Neural progenitor cell (in vitro differentiated cells): ENCODE data around the gene GRAMD2A. TPM values are rescaled to one million over a fixed set of nuclear protein-coding genes. Genes with fewer than 3 reads are reported as not detected.

ENCODE experiments used
- DNase-seq: peaks from one replicate; pipeline ENCODE4 v3.0.0-alpha.2; 2016; ENCODE audit warnings: low spot score
- H2AFZ ChIP-seq: fragments of 200-600 bp; sonication (generic); replicated peaks from 2 replicates; pipeline ENCODE4 v1.6.1; 2016; ENCODE audit warnings: antibody characterized with exemption
- H3F3A ChIP-seq: fragments of 200-600 bp; sonication (generic); 2 replicates; pipeline ENCODE4 v1.6.1; 2016; ENCODE audit warnings: antibody characterized with exemption, low read depth
- H3K27ac ChIP-seq: fragments of 200-600 bp; sonication (generic); 2 replicates; pipeline ENCODE4 v1.5.1; 2016; ENCODE audit warnings: mild to moderate bottlenecking
- H3K27me3 ChIP-seq: fragments of 200-600 bp; sonication (generic); 2 replicates; pipeline ENCODE4 v1.6.1; 2016; ENCODE audit warnings: mild to moderate bottlenecking, moderate library complexity
- H3K36me3 ChIP-seq: fragments of 200-600 bp; sonication (generic); 2 replicates; pipeline ENCODE4 v1.5.1; 2016
- H3K4me1 ChIP-seq: fragments of 200-600 bp; sonication (generic); 2 replicates; pipeline ENCODE4 v1.6.1; 2016; ENCODE audit warnings: mixed run types
- H3K4me2 ChIP-seq: fragments of 200-600 bp; sonication (generic); 2 replicates; pipeline ENCODE4 v1.6.1; 2016
- H3K4me3 ChIP-seq: fragments of 200-600 bp; sonication (generic); 2 replicates; pipeline ENCODE4 v1.5.1; 2016
- H3K79me2 ChIP-seq: fragments of 200-600 bp; sonication (generic); 2 replicates; pipeline ENCODE4 v1.6.1; 2016; ENCODE audit warnings: low read depth
- H3K9ac ChIP-seq: fragments of 200-600 bp; sonication (generic); 2 replicates; pipeline ENCODE4 v1.6.1; 2016
- H3K9me3 ChIP-seq: fragments of 200-600 bp; sonication (generic); 2 replicates; pipeline ENCODE4 v1.5.1; 2016; ENCODE audit warnings: low read depth
- H4K20me1 ChIP-seq: fragments of 200-600 bp; sonication (generic); 2 replicates; pipeline ENCODE4 v1.6.1; 2016; ENCODE audit warnings: low read depth
- H3K27ac Mint-ChIP-seq: 3 replicates; pipeline ENCODE4 v1.8.0; 2021; ENCODE audit warnings: mixed read lengths
- H3K27me3 Mint-ChIP-seq: 2 replicates; pipeline ENCODE4 v1.8.0; 2022; ENCODE audit warnings: low read depth, mild to moderate bottlenecking, inconsistent platforms, moderate library complexity, mixed read lengths; ENCODE audit not compliant: insufficient read depth
- H3K36me3 Mint-ChIP-seq: 3 replicates; pipeline ENCODE4 v1.8.0; 2021; ENCODE audit warnings: mixed read lengths
- H3K4me1 Mint-ChIP-seq: 3 replicates; pipeline ENCODE4 v1.8.0; 2021; ENCODE audit warnings: mixed read lengths
- H3K4me3 Mint-ChIP-seq: 3 replicates; pipeline ENCODE4 v1.8.0; 2021; ENCODE audit warnings: mild to moderate bottlenecking, moderate library complexity, mixed read lengths
- H3K9me3 Mint-ChIP-seq: 3 replicates; pipeline ENCODE4 v1.8.0; 2020; ENCODE audit warnings: mixed read lengths
- EZH2 ChIP-seq: fragments of 200-600 bp; sonication (generic); IDR thresholded peaks from 2 replicates; pipeline ENCODE4 v1.6.1; 2017; ENCODE audit warnings: antibody characterized with exemption, mild to moderate bottlenecking, moderate library complexity
- EZH2phosphoT487 ChIP-seq: fragments of 200-600 bp; sonication (generic); IDR thresholded peaks from 2 replicates; pipeline ENCODE4 v1.6.1; 2017; ENCODE audit warnings: antibody characterized with exemption
- total RNA-seq: library from RNA; depleted of rRNA; stranded (reverse); fragments of >200 nt; gene quantifications from 2 replicates; pipeline ENCODE4 v1.2.3, GENCODE V29; 2015; ENCODE audit warnings: low replicate concordance
- TF ChIP-seq, protein P1 (sequence below): fragments of 200-600 bp; sonication (generic); IDR thresholded peaks from 2 replicates; pipeline ENCODE4 v1.5.1; 2017; ENCODE audit warnings: antibody characterized with exemption, mild to moderate bottlenecking

Gene GRAMD2A
- total RNA-seq, 1 donor from 2014 or later = 0.43 TPM

DNA sequence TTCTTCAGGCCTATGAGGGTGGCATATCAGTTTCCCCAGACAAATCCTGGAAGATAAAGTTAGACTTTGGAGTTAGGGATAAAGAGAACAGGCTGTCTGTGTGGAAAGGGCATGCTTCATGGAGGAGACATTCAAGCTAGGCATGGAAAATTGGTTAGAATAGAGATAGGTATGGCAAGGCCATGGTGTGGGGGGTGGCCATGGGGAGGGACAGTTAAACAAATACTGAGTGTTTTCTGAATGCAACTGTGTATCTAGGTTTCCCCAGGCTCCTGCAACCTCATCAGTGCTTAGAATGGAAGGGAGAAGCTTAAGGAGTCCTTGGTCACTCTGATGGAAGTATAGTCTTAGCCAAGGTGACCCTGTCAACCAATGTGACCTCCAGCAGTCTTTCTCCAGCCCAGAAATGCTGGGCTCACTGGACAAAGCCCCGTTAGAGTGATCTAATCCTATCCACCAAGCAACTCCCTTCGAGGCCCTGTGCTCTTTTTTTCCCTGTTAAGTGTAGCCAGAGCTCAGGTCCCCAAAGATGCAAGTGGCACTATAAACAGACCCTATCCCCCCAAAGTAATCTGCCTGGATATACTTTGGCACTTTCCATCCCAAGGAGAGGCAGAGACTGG is 38.9 kb upstream of the GRAMD2A start:
- no peak overlapping the region for H3K4me2 ChIP-seq
- H3K36me3 Mint-ChIP-seq = peaks cover 11% of the 10 kb centered on the region
- no peaks in the 10 kb centered on the region for H3K79me2 ChIP-seq
- peaks cover 7% of the 10 kb centered on the region for H3K36me3 ChIP-seq
- H3K27me3 Mint-ChIP-seq = peaks cover 3% of the 10 kb centered on the region
- H3K9me3 Mint-ChIP-seq = no peaks in the 10 kb centered on the region
- H3K9ac ChIP-seq = no peak overlapping the region
- H3K9me3 ChIP-seq = no peaks in the 10 kb centered on the region
- no peak for TF ChIP-seq EZH2
- TF ChIP-seq, protein P1, sequence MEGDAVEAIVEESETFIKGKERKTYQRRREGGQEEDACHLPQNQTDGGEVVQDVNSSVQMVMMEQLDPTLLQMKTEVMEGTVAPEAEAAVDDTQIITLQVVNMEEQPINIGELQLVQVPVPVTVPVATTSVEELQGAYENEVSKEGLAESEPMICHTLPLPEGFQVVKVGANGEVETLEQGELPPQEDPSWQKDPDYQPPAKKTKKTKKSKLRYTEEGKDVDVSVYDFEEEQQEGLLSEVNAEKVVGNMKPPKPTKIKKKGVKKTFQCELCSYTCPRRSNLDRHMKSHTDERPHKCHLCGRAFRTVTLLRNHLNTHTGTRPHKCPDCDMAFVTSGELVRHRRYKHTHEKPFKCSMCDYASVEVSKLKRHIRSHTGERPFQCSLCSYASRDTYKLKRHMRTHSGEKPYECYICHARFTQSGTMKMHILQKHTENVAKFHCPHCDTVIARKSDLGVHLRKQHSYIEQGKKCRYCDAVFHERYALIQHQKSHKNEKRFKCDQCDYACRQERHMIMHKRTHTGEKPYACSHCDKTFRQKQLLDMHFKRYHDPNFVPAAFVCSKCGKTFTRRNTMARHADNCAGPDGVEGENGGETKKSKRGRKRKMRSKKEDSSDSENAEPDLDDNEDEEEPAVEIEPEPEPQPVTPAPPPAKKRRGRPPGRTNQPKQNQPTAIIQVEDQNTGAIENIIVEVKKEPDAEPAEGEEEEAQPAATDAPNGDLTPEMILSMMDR = no peak
- no peak for TF ChIP-seq EZH2phosphoT487
- no peak for DNase-seq
- no peak overlapping the region for H3K27ac Mint-ChIP-seq
- H3K4me1 Mint-ChIP-seq = peaks cover 28% of the 10 kb centered on the region
- H3F3A ChIP-seq = peaks cover 18% of the 10 kb centered on the region
- peaks cover 44% of the 10 kb centered on the region for H4K20me1 ChIP-seq
- no peak overlapping the region for H2AFZ ChIP-seq
- H3K4me3 Mint-ChIP-seq = no peak overlapping the region
- peaks cover 9% of the 10 kb centered on the region for H3K4me1 ChIP-seq
- peaks cover 97% of the 10 kb centered on the region for H3K27me3 ChIP-seq
- H3K27ac ChIP-seq = no peak overlapping the region
- H3K4me3 ChIP-seq = no peak overlapping the region

DNA sequence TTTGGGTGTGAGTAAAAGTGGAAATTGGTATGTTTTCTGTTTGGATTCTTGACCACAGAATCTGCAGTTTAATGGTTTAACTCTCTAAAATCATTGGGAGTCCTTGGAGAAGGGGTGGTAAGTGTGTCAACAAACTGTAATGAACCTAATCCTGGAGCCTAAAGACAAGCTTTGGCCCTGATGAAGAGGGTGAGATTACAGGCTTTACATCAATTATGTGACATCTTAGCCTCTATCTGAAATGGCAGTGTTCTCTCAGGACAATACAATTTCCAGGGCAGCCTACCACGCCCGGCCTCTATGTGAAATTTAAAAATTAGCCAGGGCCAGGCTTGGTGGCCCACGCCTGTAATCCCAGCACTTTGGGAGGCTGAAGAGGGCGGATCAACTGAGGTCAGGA is 37.7 kb upstream of the GRAMD2A start:
- no peak overlapping the region for H3K4me2 ChIP-seq
- Mint-ChIP-seq H3K27ac (no peak overlapping the region), H3K4me1 (peaks cover 26% of the 10 kb centered on the region), H3K4me3 (no peak overlapping the region), H3K9me3 (no peaks in the 10 kb centered on the region), H3K27me3 (peaks cover 5% of the 10 kb centered on the region), H3K36me3 (no peaks in the 10 kb centered on the region)
- H2AFZ ChIP-seq = no peak overlapping the region
- DNase-seq = no peak
- H4K20me1 ChIP-seq = peaks cover 32% of the 10 kb centered on the region
- H3K4me3 ChIP-seq = no peak overlapping the region
- no peaks in the 10 kb centered on the region for H3K36me3 ChIP-seq
- H3K79me2 ChIP-seq = peaks cover 6% of the 10 kb centered on the region
- TF ChIP-seq, protein P1 = no peak
- TF ChIP-seq EZH2 = no peak
- TF ChIP-seq EZH2phosphoT487 = no peak
- H3K4me1 ChIP-seq = peaks cover 9% of the 10 kb centered on the region
- peaks cover 85% of the 10 kb centered on the region for H3K27me3 ChIP-seq
- no peak overlapping the region for H3K27ac ChIP-seq
- peaks cover 26% of the 10 kb centered on the region for H3F3A ChIP-seq
- H3K9ac ChIP-seq = no peak overlapping the region
- H3K9me3 ChIP-seq = no peaks in the 10 kb centered on the region

DNA sequence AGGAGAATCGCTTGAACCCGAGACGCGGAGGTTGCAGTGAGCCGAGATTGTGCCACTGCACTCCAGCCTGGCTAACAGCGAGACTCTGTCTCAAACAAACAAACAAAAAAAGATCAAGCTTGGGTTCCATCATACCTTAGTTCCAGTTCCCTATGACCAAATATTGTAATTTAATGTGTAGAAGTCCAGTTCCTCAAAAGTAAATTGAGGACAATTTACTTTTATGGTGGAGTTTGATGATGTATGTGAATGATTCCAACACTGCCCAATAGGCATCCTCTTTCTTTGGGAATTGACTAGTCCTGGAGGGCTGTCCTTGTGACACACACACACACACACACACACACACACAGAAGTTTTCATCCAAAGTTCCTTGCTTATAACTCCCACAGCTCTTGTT is 36.2 kb upstream of the GRAMD2A start:
- Mint-ChIP-seq H3K4me3 (no peak overlapping the region), H3K9me3 (no peaks in the 10 kb centered on the region), H3K27ac (no peak overlapping the region), H3K4me1 (peaks cover 32% of the 10 kb centered on the region), H3K36me3 (peaks cover 5% of the 10 kb centered on the region), H3K27me3 (peaks cover 5% of the 10 kb centered on the region)
- Histone ChIP-seq H3K79me2 (peaks cover 21% of the 10 kb centered on the region), H3K27me3 (peaks cover 76% of the 10 kb centered on the region), H3K4me1 (peaks cover 16% of the 10 kb centered on the region), H3K4me3 (no peak overlapping the region), H3K9me3 (no peaks in the 10 kb centered on the region), H2AFZ (no peak overlapping the region), H4K20me1 (peaks cover 33% of the 10 kb centered on the region), H3K9ac (no peak overlapping the region), H3K27ac (no peak overlapping the region), H3K4me2 (no peak overlapping the region), H3F3A (peaks cover 36% of the 10 kb centered on the region), H3K36me3 (no peaks in the 10 kb centered on the region)
- DNase-seq = no peak
- no peak for TF ChIP-seq EZH2phosphoT487
- TF ChIP-seq, protein P1 = no peak
- TF ChIP-seq EZH2 = no peak
